Neural cell (in vitro differentiated cells): ENCODE measurements around the gene PBX4. TPM values are rescaled to one million over a fixed set of nuclear protein-coding genes. Genes with fewer than 3 reads are reported as not detected.

Experiments used
- H2AFZ ChIP-seq: fragments of 200-600, 300-800 bp; sonication (generic), shearing (Covaris generic); 2 replicates; pipeline ENCODE4 v1.6.0; 2014; ENCODE audit warnings: low read depth, mild to moderate bottlenecking, antibody characterized with exemption, low read length, moderate library complexity
- H3F3A ChIP-seq: fragments of 200-600 bp; shearing (Covaris generic); 2 replicates; pipeline ENCODE4 v1.6.1; 2016; ENCODE audit warnings: mild to moderate bottlenecking, moderate library complexity, mixed read lengths, antibody characterized with exemption, low read length; ENCODE audit not compliant: insufficient read depth, poor library complexity, severe bottlenecking
- H3K27ac ChIP-seq: fragments of 200-600, 300-800 bp; sonication (generic), shearing (Covaris generic); 2 replicates; pipeline ENCODE4 v1.5.1; 2014; ENCODE audit warnings: mild to moderate bottlenecking, low read length, moderate library complexity
- H3K27me3 ChIP-seq: fragments of 300-800, 200-600 bp; sonication (generic), shearing (Covaris generic); 2 replicates; pipeline ENCODE4 v1.6.0; 2014; ENCODE audit warnings: mild to moderate bottlenecking, low read depth, low read length, moderate library complexity; ENCODE audit not compliant: insufficient read depth
- H3K36me3 ChIP-seq: fragments of 300-800, 200-600 bp; sonication (generic), shearing (Covaris generic); 2 replicates; pipeline ENCODE4 v1.5.1; 2014; ENCODE audit warnings: mild to moderate bottlenecking, antibody characterized with exemption, low read length, moderate library complexity; ENCODE audit not compliant: insufficient read depth
- H3K4me2 ChIP-seq: fragments of 300-800, 200-600 bp; sonication (generic), shearing (Covaris generic); 2 replicates; pipeline ENCODE4 v1.6.0; 2014; ENCODE audit warnings: mild to moderate bottlenecking, low read length
- H3K4me3 ChIP-seq: fragments of 300-800, 200-600 bp; sonication (generic), shearing (Covaris generic); 2 replicates; pipeline ENCODE4 v1.5.1; 2014; ENCODE audit warnings: mild to moderate bottlenecking, low read length, moderate library complexity
- H3K79me2 ChIP-seq: fragments of 200-600 bp; shearing (Covaris generic); replicated peaks from 2 replicates; pipeline ENCODE4 v1.6.0; 2014; ENCODE audit warnings: mild to moderate bottlenecking, low read length, moderate library complexity; ENCODE audit not compliant: insufficient read depth
- H3K9ac ChIP-seq: fragments of 300-800, 200-600 bp; sonication (generic), shearing (Covaris generic); 2 replicates; pipeline ENCODE4 v1.6.1; 2016; ENCODE audit warnings: mild to moderate bottlenecking, low read length, mixed read lengths
- H3K9me2 ChIP-seq: fragments of 200-600 bp; shearing (Covaris generic); 2 replicates; pipeline ENCODE4 v1.6.1; 2016; ENCODE audit warnings: mild to moderate bottlenecking, low read length, mixed read lengths; ENCODE audit not compliant: insufficient read depth
- H3K9me3 ChIP-seq: fragments of 200-600, 300-800 bp; sonication (generic), shearing (Covaris generic); 2 replicates; pipeline ENCODE4 v1.6.1; 2016; ENCODE audit warnings: mild to moderate bottlenecking, mixed run types, low read length, moderate library complexity, mixed read lengths
- H4K20me1 ChIP-seq: fragments of 200-600 bp; shearing (Covaris generic); 2 replicates; pipeline ENCODE4 v1.6.1; 2016; ENCODE audit warnings: mild to moderate bottlenecking, mixed run types; ENCODE audit not compliant: insufficient read depth
- CTCF ChIP-seq: fragments of 450-650 bp; IDR thresholded peaks from 2 replicates; pipeline ENCODE4 v1.5.1; 2014; ENCODE audit warnings: antibody characterized with exemption, mild to moderate bottlenecking, moderate library complexity; ENCODE audit not compliant: poor library complexity, severe bottlenecking
- EP300 ChIP-seq: fragments of 450-650 bp; conservative IDR thresholded peaks from 2 replicates; pipeline ENCODE4 v1.6.1; 2014; ENCODE audit warnings: antibody characterized with exemption, mild to moderate bottlenecking, moderate library complexity; ENCODE audit not compliant: poor library complexity, severe bottlenecking
- EZH2 ChIP-seq: fragments of 200-600, 300-800 bp; shearing (Covaris generic), sonication (generic); IDR thresholded peaks from 2 replicates; pipeline ENCODE4 v1.6.1; 2014; ENCODE audit warnings: antibody characterized with exemption, low read length, borderline replicate concordance, mild to moderate bottlenecking; ENCODE audit not compliant: insufficient read depth, poor library complexity, severe bottlenecking
- MXI1 ChIP-seq: fragments of 450-650 bp; conservative IDR thresholded peaks from 2 replicates; pipeline ENCODE4 v1.6.1; 2014; ENCODE audit warnings: antibody characterized with exemption, mild to moderate bottlenecking; ENCODE audit not compliant: poor library complexity, severe bottlenecking
- POLR2AphosphoS5 ChIP-seq: IDR thresholded peaks from 2 replicates; pipeline ENCODE4 v1.6.1; 2012
- RAD21 ChIP-seq: fragments of 450-650 bp; conservative IDR thresholded peaks from 2 replicates; pipeline ENCODE4 v1.6.1; 2014; ENCODE audit warnings: antibody characterized with exemption, mild to moderate bottlenecking, moderate library complexity
- REST ChIP-seq: IDR thresholded peaks from 2 replicates; pipeline ENCODE4 v1.6.1; 2012; ENCODE audit warnings: borderline replicate concordance
- SMC3 ChIP-seq: fragments of 450-650 bp; conservative IDR thresholded peaks from 2 replicates; pipeline ENCODE4 v1.6.1; 2014; ENCODE audit warnings: antibody characterized with exemption, mild to moderate bottlenecking, moderate library complexity; ENCODE audit not compliant: poor library complexity
- TAF1 ChIP-seq: IDR thresholded peaks from 2 replicates; pipeline ENCODE4 v1.6.1; 2012; ENCODE audit warnings: low read depth
- polyA plus RNA-seq: library from polyadenylated mRNA; depleted of rRNA; stranded (reverse); fragments of >200 nt; gene quantifications from 2 replicates; pipeline ENCODE4 v1.2.3, GENCODE V29; 2014

PBX4 gene
- polyA plus RNA-seq, 1 donor from 2014 or later = 7.5 TPM

- no peak overlapping the region for H2AFZ ChIP-seq
Observed at GRCh38 chr19:19539698-19540063, 78.8 kb downstream of the PBX4 start.

GRCh38 chr19:19538785-19539166, 79.7 kb downstream of the PBX4 start:
- Histone ChIP-seq H2AFZ (no peak overlapping the region), H3F3A (no peaks in the 10 kb centered on the region), H3K4me2 (no peak overlapping the region), H3K9me2 (no peaks in the 10 kb centered on the region), H3K36me3 (no peaks in the 10 kb centered on the region), H3K4me3 (no peak overlapping the region), H3K27me3 (no peaks in the 10 kb centered on the region), H3K9me3 (no peaks in the 10 kb centered on the region), H3K27ac (no peak overlapping the region), H4K20me1 (no peaks in the 10 kb centered on the region), H3K9ac (no peak overlapping the region), H3K79me2 (no peaks in the 10 kb centered on the region)
- TF ChIP-seq CTCF (no peak), TAF1 (no peak), POLR2AphosphoS5 (no peak), EZH2 (no peak), SMC3 (no peak), RAD21 (no peak), REST (no peak)

More at GRCh38 chr19:19539698-19540063, 78.8 kb downstream of the PBX4 start:
- Histone ChIP-seq H3K9me3 (no peaks in the 10 kb centered on the region), H3K4me2 (no peak overlapping the region), H4K20me1 (no peaks in the 10 kb centered on the region), H3K27ac (no peak overlapping the region), H3K79me2 (no peaks in the 10 kb centered on the region), H3F3A (no peaks in the 10 kb centered on the region), H3K9me2 (no peaks in the 10 kb centered on the region), H3K36me3 (no peaks in the 10 kb centered on the region), H3K9ac (no peak overlapping the region), H3K4me3 (no peak overlapping the region), H3K27me3 (no peaks in the 10 kb centered on the region)
- TF ChIP-seq POLR2AphosphoS5 (no peak), REST (no peak), EP300 (no peak), CTCF (no peak), EZH2 (no peak), RAD21 (no peak), TAF1 (no peak), MXI1 (no peak), SMC3 (no peak)
